ENCODE measurements around the gene LRRFIP1.

DNA sequence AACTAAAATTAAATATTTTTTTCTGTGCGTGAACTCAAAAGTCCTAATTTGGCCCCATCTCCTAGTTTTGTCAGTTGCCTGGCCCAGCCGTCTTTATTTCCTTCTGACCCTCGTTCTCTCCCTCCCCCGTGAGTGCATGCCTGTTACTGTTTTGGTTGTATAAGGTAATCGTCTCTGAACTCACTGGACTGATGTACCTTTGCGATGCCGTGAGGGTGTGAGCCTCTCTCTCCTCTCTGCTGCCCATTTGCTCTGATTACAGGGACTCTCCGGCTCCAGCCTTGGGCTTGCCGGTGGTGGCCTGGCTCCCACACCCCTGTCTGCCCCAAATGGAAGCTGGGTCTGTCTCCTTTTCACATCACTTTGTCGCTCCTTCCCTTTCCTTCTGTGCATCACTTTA lies 104.7 kb downstream of the LRRFIP1 start:
- TF ChIP-seq, protein P1, sequence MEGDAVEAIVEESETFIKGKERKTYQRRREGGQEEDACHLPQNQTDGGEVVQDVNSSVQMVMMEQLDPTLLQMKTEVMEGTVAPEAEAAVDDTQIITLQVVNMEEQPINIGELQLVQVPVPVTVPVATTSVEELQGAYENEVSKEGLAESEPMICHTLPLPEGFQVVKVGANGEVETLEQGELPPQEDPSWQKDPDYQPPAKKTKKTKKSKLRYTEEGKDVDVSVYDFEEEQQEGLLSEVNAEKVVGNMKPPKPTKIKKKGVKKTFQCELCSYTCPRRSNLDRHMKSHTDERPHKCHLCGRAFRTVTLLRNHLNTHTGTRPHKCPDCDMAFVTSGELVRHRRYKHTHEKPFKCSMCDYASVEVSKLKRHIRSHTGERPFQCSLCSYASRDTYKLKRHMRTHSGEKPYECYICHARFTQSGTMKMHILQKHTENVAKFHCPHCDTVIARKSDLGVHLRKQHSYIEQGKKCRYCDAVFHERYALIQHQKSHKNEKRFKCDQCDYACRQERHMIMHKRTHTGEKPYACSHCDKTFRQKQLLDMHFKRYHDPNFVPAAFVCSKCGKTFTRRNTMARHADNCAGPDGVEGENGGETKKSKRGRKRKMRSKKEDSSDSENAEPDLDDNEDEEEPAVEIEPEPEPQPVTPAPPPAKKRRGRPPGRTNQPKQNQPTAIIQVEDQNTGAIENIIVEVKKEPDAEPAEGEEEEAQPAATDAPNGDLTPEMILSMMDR (optimal IDR thresholded peaks at IDR 0.05 in 1 of 3, IDR thresholded peaks at IDR 0.05 in 1 of 3, conservative IDR thresholded peaks at IDR 0.05 in 1 of 3; ENCODE audit: extremely low read depth in 1 of 3, insufficient read depth in 2 of 3, low read length in 3 of 3), result no peak
- TF ChIP-seq EZH2 (IDR thresholded peaks at IDR 0.05; ENCODE audit: low read length), result no peak
